NCI-H2196 treated with DMSO at 0.1 percent for 48 hours (cell line): Measurements from ENCODE around the gene OR10H4.
"Not testable (repeated sequence)": the region's sequence is repeated elsewhere in the genome, so short reads cannot be mapped to it uniquely, and the experiment has no call there.

Experiments
- DNase-seq: peaks from one replicate; lab custom pipeline; 2025; ENCODE audit not compliant: unreplicated experiment; lab: John Stamatoyannopoulos, UW

OR10H4 gene

DNA sequence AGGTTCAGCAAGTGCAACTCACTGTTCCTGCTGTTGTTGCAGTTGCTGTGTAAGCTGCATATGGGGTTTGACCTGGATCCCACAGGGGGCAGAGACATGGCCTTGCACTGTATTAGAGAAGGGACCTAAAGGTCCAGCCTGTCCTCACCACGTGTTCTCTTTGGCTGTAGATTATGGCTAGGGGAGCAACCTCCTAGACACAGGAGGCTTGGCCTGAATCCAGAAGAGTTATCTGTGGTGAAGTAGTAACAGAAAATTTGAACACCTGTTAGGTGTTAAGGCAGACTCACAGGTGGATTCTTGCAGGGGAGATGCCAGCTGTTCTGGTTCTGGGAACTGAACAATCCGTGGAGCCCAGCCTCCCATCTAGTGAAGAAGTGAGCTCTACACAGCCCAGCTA lies 11.0 kb upstream of the OR10H4 start:
- DNase-seq = no peak

DNA sequence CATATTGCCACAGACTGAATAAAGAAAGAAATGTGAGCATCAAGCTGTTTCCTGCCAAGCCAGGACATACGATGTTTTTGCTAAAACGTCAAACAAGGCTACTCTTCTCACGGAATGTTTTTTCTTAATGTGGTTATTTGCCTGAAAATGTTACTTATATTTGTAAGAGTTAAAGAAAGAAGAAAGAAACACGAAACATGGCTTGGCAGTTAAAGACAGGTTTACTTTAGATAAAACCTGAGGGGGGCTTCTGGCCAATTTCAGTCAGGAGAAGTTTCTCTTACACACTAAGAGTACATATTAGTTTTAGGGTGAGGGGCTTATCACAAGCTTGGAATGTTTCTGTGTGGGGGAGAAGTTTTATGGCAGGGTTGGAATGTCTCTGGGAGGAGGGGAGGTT lies 4.4 kb upstream of the OR10H4 start:
- no peak for DNase-seq

DNA sequence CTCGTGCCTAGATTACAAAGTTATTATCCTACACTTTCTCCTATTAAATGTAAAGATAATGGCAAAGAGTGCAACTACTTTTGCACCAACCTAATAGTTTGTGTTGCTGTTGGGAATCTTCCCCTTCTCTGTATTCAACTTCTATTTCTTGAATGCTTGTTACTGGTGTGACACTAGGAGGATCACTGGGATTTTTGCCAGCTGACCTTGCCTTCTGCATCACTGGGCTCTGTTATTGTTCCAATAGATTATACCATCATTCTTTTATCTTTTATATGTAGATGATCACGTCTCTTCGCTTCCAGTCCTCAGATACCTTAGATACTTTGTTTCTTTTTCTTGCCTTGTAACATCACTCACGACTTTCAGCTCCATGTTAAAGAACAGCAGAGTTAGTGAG lies 3.5 kb upstream of the OR10H4 start:
- no peak for DNase-seq

DNA sequence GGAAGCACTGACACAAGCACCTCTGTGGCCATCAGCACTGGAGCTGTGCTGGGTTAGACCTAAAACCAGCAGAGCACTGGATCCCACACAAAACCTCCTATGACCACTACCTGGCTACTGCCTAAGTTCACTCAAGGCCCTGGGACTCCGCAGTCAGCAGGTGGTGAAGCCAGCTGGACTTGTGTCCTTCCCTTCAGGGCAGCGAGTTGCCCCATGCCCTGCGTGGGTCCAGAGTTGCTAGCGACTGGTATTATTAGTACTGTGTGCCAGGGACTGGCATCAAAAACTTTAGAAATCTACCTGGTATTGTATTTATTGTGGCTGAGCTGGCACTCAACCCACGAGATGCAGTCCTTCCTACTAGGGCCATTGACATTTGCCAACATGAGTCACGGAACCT lies 6.0 kb downstream of the OR10H4 start:
- DNase-seq = no peak

DNA sequence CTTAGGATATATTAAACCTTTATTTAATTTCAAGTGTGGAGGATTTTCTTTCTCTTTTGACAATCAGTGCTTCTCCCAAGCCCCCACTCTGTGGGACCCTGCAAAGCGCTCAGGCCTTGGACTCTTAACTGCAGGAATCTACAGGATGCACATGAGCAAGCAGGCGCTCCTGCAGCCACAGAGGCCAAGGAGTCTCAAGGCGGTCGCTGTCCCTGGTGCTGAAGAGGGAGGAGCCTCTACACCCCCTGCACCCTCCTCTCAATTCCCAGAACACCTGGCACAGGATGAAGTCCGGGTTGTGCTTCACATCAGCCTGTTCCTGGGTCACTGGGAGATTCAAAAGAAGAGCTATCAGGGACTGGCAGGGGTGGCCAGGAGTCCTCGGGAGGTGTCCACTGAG lies 13.5 kb downstream of the OR10H4 start:
- DNase-seq = no peak

DNA sequence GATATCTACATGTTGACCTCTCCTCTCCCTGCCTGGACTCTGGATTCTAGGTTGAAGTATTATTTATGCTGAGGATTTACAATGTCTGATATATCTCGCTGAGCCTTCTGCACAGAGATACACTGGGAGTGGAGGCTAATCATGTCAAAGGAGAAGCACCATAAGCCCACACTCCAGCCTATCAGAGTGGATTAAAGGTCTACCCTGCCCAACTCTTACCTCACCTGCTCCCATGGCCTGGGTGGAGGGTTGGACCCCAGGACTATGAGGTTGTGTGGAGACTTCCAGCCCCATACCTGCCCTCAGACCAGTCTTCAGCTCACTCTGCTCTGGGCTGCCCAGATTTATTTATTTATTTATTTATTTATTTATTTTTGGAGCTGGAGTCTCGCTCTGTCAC lies 15.4 kb downstream of the OR10H4 start:
- no peak for DNase-seq

DNA sequence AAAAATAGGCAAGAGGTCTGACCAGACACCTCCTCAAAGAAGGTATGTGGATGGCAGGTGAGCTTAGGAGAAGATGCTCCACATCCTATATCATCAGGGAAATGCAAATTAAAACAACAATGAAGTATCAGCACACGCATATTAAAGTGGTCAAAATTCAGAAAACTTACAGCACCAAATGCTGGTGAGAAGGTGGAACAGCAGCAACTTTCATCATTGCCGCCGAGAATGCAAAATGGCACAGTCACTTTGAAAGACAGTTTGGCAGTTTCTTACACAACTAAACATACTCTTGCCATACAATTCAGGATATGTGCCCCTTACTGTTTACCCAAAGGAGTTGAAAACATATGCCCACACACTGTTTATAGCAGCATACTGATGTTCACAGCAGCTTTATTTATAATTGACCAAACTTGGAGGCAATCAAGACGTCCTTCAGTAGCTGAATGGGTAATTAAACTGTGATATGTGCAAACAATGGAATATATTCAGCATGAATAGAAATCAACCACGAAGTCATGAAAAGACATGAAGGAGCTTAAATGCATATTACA lies 22.5 kb downstream of the OR10H4 start:
- DNase-seq = no peak

DNA sequence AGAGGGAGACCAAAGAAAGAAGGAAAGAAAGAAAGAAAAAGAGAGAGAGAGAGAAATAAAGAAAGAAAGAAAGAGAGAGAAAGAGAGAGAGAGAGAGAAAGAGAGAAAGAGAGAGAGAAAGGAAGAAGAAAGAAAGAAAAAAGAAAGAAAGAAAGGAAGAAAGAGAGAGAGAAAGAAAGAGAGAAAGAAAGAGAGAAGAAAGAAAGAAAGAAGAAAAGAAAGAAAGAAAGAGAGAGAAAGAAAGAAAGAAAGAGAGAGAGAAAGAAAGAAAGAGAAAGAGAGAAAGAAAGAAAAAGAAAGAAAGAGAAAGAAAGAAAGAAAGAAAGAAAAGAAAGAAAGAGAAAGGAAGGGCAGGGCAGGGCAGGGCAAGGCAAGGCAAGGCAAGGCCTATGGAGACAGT lies 23.2 kb downstream of the OR10H4 start:
- DNase-seq = not testable (repeated sequence)

DNA sequence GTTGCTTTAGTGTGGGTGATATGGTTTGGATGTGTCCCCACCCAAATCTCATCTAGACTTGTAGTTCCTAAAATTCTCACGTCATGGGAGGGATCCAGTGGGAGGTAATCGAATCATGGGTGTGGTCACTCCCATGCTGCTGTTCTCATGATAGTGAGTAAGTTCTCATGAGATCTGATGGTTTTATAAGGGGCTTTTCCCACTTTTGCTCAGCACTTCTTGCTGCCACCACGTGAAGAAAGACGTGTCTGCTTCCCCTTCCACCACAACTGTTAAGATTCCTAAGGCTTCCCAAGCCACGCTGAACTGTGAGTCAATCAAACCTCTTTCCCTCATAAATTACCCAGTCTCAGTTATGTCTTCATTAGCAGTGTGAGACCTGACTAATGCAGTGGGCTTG lies 26.0 kb downstream of the OR10H4 start:
- DNase-seq = no peak

DNA sequence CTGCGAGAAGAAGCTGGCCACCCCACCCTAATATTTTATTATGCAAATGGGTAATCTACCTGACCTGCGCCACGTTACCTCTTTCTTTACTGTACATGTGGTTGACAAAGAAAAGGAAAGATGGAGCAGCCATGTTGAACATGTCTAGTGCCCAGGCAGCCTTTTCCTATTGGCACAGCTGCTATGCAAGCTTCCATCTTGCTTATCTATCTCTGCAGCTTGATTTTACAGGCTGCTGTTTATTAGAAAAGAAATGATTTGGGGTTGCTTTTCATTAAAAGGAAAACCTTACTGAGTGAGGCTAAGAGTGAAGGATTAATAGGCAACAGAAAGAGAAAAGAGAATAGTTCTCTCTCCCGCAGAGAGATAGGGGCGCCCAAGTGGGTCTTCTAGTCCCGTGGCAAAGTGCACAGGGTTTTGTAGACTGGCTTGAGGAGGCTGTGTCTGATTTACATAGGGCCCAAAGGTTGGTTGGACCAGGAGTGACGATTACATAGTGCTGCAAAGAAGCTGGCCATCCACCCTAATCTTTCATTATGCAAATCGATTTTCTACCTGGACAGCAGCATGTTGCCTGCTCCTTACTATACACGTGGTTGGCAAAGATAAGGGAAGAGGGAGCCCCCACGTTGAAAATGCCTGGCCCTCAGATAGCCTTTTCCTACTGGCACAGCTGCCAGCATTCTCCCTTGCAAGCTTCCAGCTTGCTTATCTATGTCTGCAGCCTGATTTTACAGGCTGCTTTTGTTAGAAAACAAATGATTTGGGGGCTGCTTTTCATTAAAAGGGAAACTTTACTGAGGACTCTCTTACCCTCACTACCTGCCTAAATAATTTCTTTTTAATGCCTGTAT lies 28.3 kb downstream of the OR10H4 start:
- no peak for DNase-seq

DNA sequence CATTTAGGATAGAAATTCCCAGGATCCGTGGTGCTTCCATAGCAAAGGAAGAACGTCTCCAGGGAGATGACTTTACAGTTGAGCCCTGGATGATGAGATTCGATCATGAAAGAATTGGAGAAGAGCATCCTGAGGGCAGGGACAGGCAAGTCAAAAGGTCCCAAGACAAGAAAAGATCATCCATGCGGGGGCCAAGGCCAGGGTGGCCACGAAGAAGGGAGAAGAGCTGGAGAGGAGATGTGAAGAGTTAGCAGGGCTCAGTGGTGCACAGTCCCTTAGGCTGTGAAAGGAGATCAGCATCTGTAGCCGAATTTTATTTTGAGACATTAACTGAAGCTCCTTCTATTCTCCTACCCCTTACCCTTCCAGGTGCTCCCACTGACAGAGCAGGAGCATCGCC lies 28.9 kb downstream of the OR10H4 start:
- no peak for DNase-seq

DNA sequence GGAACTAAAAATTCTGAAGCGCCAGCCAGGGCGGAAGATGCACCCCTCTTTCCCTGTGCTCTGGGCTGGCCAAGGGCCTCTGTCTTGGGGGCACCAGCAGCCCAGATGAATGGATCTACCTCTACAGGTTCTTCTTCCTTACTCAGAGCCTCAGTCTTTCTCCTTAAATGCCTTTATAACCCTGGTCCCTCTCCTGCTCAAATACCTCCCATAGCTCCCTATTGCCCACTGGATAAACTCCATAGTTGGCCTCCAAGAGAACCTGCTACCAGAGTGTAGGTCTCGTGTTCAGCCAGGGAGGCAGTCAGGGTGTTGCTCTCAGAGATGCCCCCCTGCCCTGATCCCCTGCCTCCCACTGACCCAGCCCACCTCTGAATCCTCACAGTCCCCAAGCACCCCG lies 30.5 kb downstream of the OR10H4 start:
- no peak for DNase-seq

DNA sequence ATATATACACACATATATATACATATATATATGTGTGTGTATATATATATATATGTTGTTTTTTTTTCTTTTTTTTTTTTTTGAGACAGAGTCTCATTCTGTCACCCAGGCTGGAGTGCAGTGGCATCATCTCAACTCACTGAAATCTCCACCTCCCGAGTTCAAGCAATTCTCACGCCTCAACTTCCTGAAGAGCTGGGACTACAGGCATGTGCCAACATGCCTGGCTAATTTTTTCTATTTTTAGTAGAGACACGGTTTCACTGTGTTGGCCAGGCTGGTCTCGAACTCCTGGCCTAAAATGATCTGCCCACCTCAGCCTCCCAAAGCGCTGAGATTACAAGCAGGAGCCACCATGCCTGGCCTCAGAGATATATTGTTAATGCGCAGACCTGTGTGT lies 37.0 kb downstream of the OR10H4 start:
- DNase-seq = not testable (repeated sequence)

DNA sequence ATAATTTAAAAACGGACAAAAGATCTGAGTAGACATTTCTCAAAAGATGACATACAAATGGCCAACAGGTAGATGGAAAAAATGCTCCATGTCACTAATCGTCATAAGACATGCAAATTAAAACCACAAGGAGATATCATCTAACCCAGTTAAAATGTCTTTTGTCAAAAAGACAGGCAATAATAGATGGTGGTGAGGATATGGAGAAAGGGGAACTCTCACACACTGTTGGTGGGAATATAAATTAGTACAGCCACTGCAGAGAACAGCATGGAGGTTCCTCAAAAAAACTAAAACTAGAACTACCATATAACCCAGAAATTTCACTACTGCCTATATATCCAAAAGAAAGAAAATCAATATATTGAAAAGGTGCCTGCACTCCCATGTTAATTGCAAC lies 37.9 kb downstream of the OR10H4 start:
- DNase-seq = no peak

DNA sequence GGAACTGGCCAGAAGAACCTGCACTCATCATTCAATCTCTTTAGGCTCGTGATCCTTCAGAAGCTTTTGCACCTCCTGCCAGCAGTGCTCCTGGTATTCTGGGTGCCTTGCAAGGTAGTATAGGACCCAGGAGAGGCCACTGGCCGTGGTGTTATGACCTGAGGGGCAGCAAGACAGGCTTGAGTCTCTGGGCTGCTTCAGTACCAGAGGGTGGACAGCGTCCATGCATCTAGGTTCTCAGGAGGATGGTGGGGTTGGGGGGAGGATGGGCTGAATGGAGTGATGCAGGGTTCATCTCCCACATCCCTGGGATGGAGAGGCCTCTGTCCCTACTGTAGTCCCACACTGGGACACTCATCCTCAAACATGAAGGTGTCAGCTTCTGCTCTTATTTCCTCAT lies 41.1 kb downstream of the OR10H4 start:
- no peak for DNase-seq

DNA sequence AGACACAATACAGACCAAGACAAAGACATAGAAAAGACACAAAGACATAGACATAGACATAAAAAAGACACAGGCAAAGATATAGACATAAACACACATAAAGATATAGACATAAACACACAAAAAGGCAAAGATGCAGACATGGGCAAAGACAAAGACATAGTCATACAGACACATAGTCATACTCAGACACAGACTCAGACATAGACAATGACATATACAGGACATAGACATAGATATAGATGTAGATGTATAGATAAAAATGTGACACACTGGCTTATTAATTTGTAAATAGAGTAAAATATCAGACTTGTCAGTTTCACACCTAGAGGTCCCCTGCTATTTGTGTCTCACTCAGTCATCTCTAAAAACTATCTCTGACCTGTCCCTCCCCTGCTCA lies 42.8 kb downstream of the OR10H4 start:
- DNase-seq = no peak

DNA sequence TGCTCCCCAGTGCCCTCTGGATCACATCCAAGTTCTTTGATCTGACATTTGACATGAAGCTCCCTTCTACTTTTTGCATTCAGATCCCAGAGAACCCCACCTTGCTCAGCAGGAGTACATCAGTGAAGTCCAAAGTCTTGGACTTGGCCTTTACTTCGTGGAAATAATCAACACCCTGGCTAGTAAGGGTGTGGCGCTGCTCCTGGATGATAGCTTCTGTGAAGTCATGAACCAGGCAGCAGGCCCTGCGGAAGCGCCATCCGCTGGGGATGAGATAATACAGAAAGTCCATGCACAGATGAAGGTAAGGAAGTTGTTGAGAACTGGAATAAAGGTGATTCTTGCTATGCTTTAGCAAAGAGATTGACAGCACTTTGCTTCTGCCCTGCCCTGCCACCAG lies 43.2 kb downstream of the OR10H4 start:
- DNase-seq = no peak

DNA sequence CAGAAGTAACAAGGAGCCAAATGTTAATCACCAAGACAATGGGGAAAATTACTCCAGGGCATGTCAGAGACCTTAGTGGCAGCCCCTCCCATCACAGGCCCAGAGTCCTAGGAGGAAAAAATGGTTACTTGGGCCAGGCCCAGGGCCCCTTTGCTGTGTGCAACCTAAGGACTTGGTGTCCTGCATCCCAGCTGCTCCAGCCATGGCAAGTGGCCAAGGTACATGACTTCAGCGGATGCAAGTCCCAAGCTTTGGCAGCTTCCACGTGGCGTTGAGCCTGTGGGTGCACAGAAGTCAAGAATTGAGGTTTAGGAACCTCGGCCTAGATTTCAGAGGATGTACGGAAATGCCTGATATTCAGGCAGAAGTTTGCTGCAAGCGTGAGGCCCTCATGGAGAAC lies 46.7 kb downstream of the OR10H4 start:
- DNase-seq = no peak

DNA sequence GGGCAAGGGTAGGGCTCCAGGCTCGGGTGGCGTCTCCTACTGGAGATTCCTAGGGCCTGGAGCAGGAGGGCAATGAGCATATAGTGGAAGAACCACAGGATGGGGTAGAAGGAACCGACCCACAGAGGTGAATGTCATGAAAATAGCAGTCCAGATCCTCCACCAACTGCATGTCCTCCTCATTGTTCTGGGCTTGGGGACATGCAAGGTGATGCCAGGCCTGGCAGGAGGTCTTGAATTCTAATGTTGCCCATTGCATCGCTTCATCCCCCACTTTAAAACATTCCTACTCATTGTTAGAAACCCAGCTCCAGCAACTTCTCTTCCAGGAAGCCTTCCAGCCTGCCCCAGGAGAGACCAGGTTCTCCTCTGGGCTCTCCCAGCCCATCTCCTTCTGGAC lies 49.4 kb downstream of the OR10H4 start:
- DNase-seq = no peak
